ENCODE measurements around the gene CAMK1D.

GRCh38 chr10:12834721-12835120 lies 485.4 kb downstream of the CAMK1D start:
- TF ChIP-seq, protein P1, sequence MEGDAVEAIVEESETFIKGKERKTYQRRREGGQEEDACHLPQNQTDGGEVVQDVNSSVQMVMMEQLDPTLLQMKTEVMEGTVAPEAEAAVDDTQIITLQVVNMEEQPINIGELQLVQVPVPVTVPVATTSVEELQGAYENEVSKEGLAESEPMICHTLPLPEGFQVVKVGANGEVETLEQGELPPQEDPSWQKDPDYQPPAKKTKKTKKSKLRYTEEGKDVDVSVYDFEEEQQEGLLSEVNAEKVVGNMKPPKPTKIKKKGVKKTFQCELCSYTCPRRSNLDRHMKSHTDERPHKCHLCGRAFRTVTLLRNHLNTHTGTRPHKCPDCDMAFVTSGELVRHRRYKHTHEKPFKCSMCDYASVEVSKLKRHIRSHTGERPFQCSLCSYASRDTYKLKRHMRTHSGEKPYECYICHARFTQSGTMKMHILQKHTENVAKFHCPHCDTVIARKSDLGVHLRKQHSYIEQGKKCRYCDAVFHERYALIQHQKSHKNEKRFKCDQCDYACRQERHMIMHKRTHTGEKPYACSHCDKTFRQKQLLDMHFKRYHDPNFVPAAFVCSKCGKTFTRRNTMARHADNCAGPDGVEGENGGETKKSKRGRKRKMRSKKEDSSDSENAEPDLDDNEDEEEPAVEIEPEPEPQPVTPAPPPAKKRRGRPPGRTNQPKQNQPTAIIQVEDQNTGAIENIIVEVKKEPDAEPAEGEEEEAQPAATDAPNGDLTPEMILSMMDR (IDR thresholded peaks at IDR 0.05): no peak
- TF ChIP-seq POLR2A (IDR thresholded peaks at IDR 0.05): no peak

Data from testis (tissue), 2 donors.